GOT3 (cell line): Measurements from ENCODE around the gene CLEC5A.
"Not testable (repeated sequence)": the region's sequence is repeated elsewhere in the genome, so short reads cannot be mapped to it uniquely, and the experiment has no call there.

ENCODE experiments used
- DNase-seq: peaks from one replicate; lab custom pipeline; 2025; ENCODE audit warnings: mixed read lengths; lab: John Stamatoyannopoulos, UW

CLEC5A gene

DNA sequence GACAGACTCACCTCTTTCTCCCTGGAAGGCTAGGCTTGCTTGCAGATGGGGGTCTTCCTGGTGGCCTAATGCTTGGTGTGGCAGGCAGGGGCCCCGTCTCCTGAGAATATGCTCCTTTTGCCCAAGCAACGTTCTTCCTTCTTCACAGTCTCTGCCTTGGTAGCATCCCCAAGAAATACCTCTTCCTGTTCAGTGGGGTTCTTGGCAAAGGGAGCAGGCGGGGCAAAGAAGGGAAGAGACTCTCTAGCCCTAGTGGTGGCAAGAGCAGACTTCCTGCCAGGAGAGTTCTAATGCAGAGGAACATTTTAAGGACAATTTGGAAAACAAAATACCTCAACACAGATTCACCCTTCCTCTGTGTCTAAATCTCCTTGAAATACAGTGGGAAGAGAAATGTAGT lies at the start of gene CLEC5A:
TSS of gene CLEC5A (minus strand) at position 179 of the 400 bp plus-strand sequence. CDS start 682 bp downstream, outside the sequence.
- no peak for DNase-seq

GRCh38 chr7:141993354-141993753 lies 46.6 kb upstream of the CLEC5A start:
- no peak for DNase-seq

DNA sequence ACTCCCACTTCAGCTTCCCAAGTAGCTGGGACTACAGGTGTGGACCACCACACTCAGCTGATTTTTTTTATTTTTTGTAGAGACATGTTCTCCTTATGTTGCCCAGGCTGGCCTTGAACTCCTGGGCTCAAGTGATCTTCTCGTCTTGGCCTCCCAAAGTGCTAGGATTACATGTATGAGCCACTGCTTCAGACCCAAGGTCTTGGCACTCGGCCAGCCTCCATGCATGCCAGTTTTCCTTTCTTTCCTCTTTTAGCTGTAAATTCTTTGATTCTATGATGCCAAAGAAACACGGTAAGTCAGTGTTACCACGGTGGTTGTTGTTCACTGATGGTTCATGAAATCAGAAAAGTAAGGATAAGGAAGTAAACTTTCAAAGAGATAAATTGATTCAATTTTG lies 45.9 kb upstream of the CLEC5A start:
- DNase-seq, result no peak

- no peak for DNase-seq
Measured at GRCh38 chr7:141992156-141992555, 45.4 kb upstream of the CLEC5A start.

DNA sequence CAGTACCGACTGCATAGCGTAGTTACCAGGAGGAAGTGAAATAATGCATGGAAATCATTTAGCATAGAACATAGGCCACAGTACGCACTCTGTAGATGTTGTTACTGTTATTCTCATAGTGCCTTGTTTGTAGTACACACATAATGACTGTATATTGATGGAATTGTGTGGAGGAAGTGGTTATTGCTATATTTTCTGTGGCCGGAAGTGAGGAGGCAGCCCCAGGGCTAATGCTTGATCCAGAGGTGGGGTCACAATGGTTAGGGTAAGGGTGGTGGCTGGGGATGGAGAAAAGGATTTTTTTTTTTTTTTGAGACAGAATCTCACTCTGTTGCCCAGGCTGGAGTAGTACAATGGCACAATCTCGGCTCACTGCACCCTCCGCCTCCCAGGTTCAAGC lies 44.4 kb upstream of the CLEC5A start:
- DNase-seq, result no peak

- no peak for DNase-seq
Measured at GRCh38 chr7:141990011-141990725, 43.4 kb upstream of the CLEC5A start.

DNA sequence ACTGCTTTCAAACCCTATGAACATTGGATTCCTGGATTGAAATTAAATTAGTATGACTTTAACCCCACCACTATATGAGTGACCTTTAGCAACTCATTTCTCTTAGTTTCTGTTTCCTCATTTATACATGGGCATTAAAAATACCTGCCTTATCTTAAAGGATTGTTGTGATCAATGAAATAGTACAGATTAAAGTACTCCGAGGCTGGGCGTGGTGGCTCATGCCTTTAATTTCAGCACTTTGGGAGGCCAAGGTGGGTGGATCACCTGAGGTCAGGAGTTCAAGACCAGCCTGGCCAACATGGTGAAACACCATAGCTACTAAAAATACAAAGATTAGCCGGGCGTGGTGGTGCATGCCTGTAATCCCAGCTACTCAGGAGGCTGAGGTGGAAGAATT lies 41.0 kb upstream of the CLEC5A start:
- not testable (repeated sequence) for DNase-seq

GRCh38 chr7:141986923-141987322 lies 40.1 kb upstream of the CLEC5A start:
- no peak for DNase-seq

DNA sequence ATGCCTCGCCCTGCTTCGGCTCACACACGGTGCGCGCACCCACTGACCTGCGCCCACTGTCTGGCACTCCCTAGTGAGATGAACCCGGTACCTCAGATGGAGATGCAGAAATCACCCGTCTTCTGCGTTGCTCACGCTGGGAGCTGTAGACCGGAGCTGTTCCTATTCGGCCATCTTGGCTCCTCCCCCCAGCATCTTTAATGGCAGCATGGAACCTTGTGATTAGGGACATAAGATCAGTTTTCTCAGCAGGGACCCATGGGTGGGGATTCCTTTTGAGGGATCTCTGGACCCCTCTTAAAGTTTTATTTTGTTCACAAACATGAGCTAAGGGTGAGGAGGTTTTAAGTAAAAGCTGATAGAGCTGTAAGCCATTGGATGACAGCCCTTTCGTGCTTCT lies 39.2 kb upstream of the CLEC5A start:
- DNase-seq, result not testable (repeated sequence)

DNA sequence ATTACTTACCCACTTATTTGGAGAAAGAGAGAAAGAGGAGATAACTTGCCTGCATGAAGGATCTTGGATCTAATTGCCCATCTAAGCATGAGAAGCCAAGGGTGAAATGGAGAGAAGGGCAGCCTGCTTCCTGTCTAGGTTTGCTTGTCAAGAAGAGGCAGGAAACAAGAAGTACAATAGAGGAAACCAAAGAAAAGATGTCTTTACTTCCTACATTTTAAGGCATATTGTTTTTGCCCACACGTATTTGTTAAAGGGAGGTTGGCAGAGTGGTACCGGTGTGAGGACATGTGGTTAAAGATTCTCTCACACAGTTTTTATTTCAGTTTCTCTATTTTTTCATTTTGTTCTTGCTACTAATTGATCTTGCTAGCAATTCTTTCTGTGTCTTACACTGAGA lies 32.8 kb upstream of the CLEC5A start:
- no peak for DNase-seq

GRCh38 chr7:141978351-141978750 lies 31.6 kb upstream of the CLEC5A start:
- no peak for DNase-seq

DNA sequence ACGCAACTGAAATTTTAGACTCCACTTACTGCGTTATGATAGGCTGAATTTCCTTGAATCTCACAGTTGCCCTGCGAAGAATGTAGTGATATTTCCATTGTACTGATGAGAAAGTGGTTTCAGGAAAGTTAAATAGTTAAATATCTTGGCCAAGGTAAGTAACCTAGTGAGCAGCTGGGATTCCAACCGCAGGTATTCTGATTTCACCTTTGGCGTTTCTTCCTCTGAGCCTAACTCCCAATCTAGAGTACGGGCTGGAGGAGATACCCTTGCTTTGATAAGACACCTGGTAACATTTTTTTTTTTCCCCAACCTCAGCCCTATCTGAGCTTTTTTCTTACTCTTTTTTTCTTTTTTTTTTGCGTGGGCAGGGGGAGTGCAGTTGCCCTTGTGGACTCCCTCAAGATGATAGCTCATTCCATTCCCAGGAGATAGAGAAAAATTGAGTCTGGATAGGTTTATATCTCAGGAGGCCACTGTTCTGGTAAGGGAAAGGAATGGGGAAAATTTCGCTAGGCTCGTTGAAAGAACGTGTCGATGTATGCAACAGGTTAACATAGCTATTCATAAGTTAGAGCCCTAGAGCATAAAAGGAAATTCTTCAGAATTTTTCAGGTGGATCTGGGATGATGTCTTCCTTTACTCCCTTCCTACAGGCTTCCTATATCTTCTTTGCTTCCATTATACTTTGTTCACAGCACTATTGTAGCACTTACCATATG lies 29.9 kb upstream of the CLEC5A start:
- no peak for DNase-seq

DNA sequence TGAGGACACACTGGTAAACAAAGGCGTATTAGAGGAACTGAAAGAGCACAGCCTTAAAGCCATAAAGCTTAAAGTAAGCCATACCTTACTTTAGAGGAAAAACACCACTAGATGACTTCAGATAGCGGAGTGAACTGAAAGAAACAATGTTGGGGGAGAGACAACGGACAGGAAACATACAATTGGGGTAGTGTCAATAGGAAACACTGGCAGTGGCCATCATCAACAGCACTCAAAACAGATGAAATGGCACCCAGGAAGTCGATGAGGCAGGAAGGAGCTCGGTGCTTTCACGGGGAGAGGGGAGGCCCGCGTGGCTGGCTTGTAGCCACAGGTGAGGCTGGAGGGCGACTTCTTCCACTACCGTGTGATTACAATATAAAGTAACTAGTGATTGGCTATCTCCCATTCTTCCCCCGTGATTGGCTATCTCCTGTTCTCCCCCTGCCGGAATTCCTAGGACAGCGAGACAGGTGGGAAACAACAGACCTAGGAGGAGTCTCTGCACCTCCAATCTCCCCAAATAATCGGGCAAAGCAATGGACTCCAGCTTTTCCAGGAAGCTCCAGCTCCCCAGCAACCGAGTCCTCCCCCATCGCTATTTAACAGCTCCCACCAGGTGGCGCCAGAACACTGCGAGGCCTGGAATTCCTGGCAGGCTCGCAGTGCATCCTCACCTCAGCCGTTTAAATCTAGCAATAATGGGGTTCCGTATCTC lies 29.2 kb upstream of the CLEC5A start:
- DNase-seq, result no peak

- no peak for DNase-seq
Measured at GRCh38 chr7:141974831-141975230, 28.1 kb upstream of the CLEC5A start.

DNA sequence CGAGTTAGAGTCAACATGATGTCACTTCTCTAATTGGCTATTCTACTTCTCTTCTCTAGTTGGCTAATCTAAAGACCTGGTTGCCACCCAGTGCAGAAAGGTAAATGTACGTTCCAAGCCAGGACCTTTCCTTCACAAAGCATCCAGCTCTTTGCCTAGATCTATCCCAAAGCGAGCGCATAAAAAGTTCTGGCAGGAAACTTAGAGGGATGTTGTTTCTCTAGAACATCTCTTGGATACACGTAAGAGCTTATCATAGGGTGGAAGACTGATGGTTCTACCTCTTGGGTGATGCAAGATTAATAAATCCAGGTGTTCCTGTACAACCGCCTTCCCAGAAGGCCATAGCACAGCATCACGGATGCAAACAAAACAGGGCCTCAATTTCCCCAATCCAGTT lies 26.9 kb upstream of the CLEC5A start, which contains the start of gene TAS2R38:
TSS of gene TAS2R38 (minus strand) at position 101 of the 400 bp plus-strand sequence. CDS start at position 17, 84 bp downstream.
- DNase-seq, result no peak

DNA sequence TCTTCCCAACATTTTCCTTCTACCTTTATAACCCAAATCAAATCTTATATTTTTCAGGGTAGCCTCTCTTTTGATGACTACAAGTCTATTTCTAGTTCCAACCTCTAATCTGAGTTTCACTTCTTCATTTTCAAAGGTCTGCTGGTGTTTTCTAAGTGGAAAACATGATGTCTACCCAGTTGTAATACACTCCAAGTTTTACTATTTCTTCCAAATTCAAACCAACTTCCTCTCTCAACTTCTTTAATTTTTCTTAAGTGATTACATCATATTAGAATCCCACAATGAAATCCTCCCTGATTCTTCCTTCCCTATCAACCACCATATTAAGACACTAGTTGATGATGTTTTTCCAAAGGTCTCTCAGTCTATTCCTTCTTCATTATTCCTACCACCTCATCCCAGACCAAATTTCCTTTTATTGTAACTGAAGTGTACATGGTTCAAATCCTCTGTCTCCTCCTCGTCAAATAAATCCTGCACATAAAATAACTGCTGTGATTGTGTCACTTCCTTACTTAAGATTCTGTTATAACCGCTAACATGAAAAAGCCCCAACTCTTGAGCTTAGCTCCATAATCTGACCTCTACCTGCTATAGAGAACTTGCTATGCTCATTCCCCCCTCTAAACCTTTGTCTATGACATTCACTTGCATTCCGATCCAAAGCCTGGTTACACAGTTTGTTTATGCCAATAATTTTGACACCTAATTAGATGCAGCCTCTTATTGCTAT lies 14.1 kb upstream of the CLEC5A start:
- no peak for DNase-seq

DNA sequence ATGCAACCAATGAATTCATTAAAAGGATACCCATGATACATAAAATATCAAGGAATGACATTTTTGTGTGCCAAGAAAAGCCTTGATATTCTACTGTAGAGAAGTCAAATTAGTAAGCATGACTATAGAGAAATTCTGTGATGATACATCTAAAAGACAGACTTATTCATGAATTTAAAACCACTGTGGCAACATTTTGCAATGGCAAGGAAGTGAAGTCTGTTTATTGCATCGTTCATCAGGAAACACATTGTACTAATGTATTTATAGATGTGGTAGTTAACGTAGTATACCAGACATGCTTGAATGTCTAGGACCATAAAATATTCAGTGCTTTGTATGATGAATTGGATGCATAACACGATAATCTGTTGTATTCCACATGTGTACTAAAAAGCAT lies 9.3 kb upstream of the CLEC5A start:
- DNase-seq, result no peak

GRCh38 chr7:141954334-141954733 lies 7.6 kb upstream of the CLEC5A start:
- no peak for DNase-seq

GRCh38 chr7:141952461-141952860 lies 5.7 kb upstream of the CLEC5A start:
- no peak for DNase-seq

DNA sequence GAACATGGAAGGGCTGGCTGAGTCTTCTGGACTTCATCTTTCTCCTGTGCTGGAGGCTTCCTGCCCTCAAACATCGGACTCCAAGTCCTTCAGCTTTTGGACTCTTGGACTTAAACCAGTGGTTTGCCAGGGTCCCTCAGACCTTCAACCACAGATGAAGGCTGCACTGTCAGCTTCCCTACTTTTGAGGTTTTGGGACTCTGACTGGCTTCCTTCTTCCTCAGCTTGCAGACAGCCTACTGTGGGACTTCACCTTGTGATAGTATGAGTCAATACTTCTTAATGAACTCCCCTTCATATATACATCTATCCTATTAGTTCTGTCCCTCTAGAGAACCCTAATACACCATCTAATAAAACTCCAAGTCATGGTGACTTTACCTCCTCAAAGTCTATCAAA lies 4.0 kb upstream of the CLEC5A start:
- DNase-seq, result no peak

DNA sequence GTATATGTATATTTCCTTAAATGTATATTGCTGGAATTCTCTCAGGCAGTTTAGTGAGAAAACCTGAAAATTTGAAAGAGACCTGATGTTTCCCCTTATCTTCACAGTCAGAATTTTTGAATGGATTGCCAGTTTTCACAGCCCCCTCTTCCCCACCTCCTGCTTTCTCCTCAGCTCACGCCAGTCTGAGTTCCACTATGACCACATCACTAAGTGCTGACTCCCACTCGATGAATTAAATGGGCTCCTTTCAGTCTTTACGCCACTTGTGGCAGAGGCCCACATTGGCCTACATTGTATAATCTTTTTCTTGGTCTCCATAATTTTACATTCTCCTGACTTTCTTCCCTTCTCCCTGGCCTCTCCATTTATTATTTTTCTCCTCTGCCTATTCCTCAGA lies 3.1 kb upstream of the CLEC5A start:
- no peak for DNase-seq

DNA sequence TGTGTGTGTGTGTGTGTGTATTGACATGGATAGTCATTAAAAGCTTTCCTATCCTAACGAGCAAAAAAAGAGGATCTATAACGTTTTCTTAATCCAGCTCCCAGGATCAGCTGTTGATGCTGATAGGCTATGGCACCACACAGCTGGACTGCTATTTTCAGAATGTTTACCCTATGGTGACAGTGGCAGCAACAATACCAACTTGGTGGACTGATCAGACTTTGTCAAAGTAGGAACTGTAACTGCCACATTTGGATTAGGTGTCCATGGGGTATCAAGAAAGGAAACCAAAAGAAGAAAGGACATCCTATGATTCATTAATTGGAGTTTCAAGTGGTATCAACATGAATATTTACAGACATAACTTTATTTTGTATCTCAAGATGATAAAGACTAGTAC lies 2.7 kb upstream of the CLEC5A start:
- no peak for DNase-seq
